NCI-H2227 treated with DMSO at 0.1 percent for 48 hours (cell line): ENCODE data around the gene CALY.
A peak's percentile ranks its signal among the peaks of the same experiment; 100 is the strongest.

Experiments
- DNase-seq: peaks from one replicate; lab custom pipeline; 2025; lab: John Stamatoyannopoulos, UW

The CALY gene

GRCh38 chr10:133310399-133310755 lies 26.3 kb downstream of the CALY start:
- DNase-seq: no peak

- no peak for DNase-seq
Observed at GRCh38 chr10:133309720-133310398, 26.8 kb downstream of the CALY start.

GRCh38 chr10:133309100-133309719 lies 27.5 kb downstream of the CALY start:
- DNase-seq: peak; percentile 65

GRCh38 chr10:133308421-133309099 lies 28.1 kb downstream of the CALY start, which contains the start of the genes TUBGCP2 and ZNF511:
Gene TUBGCP2, minus strand, starts transcription at chr10:133308872. Its CDS starts 5,931 bp downstream, at chr10:133302941.
Gene ZNF511, plus strand, starts transcription at chr10:133308914. Its CDS starts 30 bp downstream, at chr10:133308944.
- peak; percentile 65 for DNase-seq

GRCh38 chr10:133307776-133308420 lies 28.8 kb downstream of the CALY start:
- DNase-seq: peak; percentile 49

GRCh38 chr10:133306941-133307379 lies 29.7 kb downstream of the CALY start:
- DNase-seq: no peak

- DNase-seq: no peak
Observed at GRCh38 chr10:133306097-133306476, 30.6 kb downstream of the CALY start.

GRCh38 chr10:133303206-133303605 lies 33.5 kb downstream of the CALY start:
- no peak for DNase-seq

GRCh38 chr10:133302230-133302629 lies 34.5 kb downstream of the CALY start:
- no peak for DNase-seq

- no peak for DNase-seq
Observed at GRCh38 chr10:133299738-133300137, 37.0 kb downstream of the CALY start.

GRCh38 chr10:133299224-133299623 lies 37.5 kb downstream of the CALY start:
- no peak for DNase-seq

- no peak for DNase-seq
Observed at GRCh38 chr10:133298466-133298865, 38.2 kb downstream of the CALY start.

- no peak for DNase-seq
Observed at GRCh38 chr10:133297504-133297903, 39.2 kb downstream of the CALY start.

GRCh38 chr10:133295426-133296320 lies 41.0 kb downstream of the CALY start:
- no peak for DNase-seq

- no peak for DNase-seq
Observed at GRCh38 chr10:133294189-133294588, 42.5 kb downstream of the CALY start.

- no peak for DNase-seq
Observed at GRCh38 chr10:133293810-133294119, 42.9 kb downstream of the CALY start.

GRCh38 chr10:133292919-133293809 lies 43.5 kb downstream of the CALY start:
- DNase-seq: no peak

- DNase-seq: no peak
Observed at GRCh38 chr10:133289761-133290160, 46.9 kb downstream of the CALY start.

- DNase-seq: no peak
Observed at GRCh38 chr10:133287832-133288500, 48.7 kb downstream of the CALY start.

- DNase-seq: no peak
Observed at GRCh38 chr10:133286366-133286765, 50.3 kb downstream of the CALY start.
